Stimulated activated naive B cell treated with anti-CD40 and anti-IgM and Interleukin-4, amounts not matched to agents 10 μg/mL and 1 μg/mL and 100 μg/mL, for 72 hours (primary cell): Measurements from ENCODE around the gene HSF5.

Experiments used
- ATAC-seq, 2 donors: fragments of 150-1000 bp; cut with Tn5 transposase; replicated peaks; 2 replicates each; pipeline ENCODE4 v1.10.0; 2021; ENCODE audit warnings: moderate library complexity in 1 of 2
- DNase-seq: peaks from one replicate; pipeline ENCODE4 v3.0.0; 2021
- H3K27ac Mint-ChIP-seq: one replicate; pipeline ENCODE4 v1.8.0; 2022; ENCODE audit warnings: mild to moderate bottlenecking, mixed read lengths
- H3K27me3 Mint-ChIP-seq, 2 donors: one replicate each; pipeline ENCODE4 v1.8.0; 2022; ENCODE audit warnings: mixed read lengths in 2 of 2
- H3K36me3 Mint-ChIP-seq, 2 donors: one replicate each; pipeline ENCODE4 v1.8.0; 2022; ENCODE audit warnings: mixed read lengths in 2 of 2, mild to moderate bottlenecking in 1 of 2
- H3K4me1 Mint-ChIP-seq, 2 donors: one replicate each; pipeline ENCODE4 v1.8.0; 2022; ENCODE audit warnings: mixed read lengths in 2 of 2, mild to moderate bottlenecking in 1 of 2
- H3K4me3 Mint-ChIP-seq, 2 donors: one replicate each; pipeline ENCODE4 v1.8.0; 2022; ENCODE audit warnings: mild to moderate bottlenecking in 2 of 2, mixed read lengths in 2 of 2, moderate library complexity in 1 of 2
- H3K9me3 Mint-ChIP-seq, 2 donors: one replicate each; pipeline ENCODE4 v1.8.0; 2022; ENCODE audit warnings: mixed read lengths in 2 of 2, mild to moderate bottlenecking in 1 of 2

Gene HSF5, protein sequence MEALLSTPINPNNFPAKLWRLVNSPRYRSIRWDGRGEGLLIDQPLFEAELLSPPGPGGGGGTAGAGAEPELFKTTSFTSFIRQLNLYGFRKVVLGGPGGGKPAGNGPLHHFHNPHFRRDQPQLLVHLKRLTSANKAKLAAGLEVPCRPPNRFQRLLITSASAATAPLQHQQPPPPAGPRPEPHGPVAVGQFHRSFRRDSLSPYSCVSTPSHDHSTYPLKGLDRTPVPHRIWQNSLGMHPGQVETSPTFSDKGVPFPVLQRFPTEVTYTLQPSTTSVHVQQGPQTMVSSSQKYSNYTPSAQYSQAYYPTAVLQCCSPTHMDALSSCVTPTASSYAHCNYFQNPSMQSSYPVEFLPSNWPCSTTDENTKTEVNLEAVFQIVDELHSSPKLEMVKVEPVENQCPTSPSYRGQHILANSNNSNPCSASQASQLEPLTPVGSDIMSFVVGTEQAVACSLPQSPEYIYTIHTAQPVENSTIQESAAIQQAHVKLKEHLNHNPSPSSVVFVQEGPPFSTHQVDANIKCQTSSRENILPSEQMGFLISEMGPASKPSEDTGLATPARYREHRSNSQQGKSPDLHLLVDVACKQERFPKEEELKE

DNA sequence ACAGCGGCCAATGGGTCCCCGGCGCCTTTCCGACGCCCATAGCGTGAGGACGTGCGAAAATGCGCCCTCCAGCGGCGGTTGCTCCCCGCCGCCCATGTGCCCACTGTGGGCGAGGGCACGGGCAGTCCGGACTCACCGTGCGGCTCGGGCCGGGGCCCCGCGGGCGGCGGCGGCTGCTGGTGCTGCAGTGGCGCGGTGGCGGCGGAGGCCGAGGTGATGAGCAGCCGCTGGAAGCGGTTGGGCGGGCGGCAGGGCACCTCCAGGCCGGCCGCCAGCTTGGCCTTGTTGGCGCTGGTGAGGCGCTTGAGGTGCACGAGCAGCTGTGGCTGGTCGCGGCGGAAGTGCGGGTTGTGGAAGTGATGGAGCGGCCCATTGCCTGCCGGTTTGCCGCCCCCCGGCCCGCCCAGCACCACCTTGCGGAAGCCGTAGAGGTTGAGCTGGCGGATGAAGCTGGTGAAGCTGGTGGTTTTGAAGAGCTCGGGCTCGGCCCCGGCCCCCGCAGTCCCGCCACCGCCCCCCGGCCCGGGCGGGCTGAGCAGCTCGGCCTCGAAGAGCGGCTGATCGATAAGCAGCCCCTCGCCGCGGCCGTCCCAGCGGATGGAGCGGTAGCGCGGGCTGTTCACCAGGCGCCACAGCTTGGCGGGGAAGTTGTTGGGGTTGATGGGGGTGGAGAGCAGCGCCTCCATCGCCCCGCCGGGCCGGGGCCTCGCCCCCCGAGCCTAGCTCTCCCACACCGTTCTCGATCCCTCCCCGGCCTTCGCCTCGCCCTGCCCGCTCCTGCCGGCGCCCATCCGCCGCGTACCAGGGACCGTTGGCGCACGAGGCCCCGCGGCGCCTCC lies at the start of gene HSF5:
Gene HSF5, minus strand, starts transcription at position 820 of the 839 bp plus-strand sequence. Its CDS starts 134 bp downstream, at position 686.
- Mint-ChIP-seq H3K4me3 (peak within 1 kb of the TSS; percentile 78 to 81), H3K4me1 (peaks cover 11 to 29% of the 10 kb centered on the region in 2 donors), H3K27ac (peak within 1 kb of the TSS; percentile 77), H3K36me3 (peaks cover 37% of the 10 kb centered on the region in 2 donors), H3K27me3 (no peaks in the 10 kb centered on the region), H3K9me3 (no peaks in the 10 kb centered on the region)
- DNase-seq (peak; percentile 79), ATAC-seq (peak; percentile 91 to 94)

DNA sequence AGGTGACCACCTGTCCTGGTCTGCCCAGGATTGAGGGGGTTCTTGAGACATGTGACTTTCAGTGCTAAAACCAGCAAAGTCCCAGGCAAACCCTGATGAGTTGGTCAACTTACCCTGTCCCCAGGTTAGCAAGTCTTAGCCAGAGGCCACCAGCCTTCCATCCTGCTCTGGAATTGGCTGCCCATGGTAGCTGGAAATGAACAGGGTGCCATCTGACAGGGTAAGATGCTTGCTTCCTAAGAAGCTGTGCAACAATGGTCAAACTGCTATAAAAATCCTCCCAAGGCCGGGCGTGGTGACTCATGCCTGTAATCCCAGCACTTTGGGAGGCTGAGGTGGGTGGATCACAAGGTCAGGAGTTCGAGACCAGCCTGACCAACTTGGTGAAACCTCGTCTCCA lies 49.1 kb upstream of the HSF5 start:
- Mint-ChIP-seq H3K4me1 (peaks cover 3 to 6% of the 10 kb centered on the region in 2 donors), H3K36me3 (no peaks in the 10 kb centered on the region), H3K9me3 (no peaks in the 10 kb centered on the region), H3K27me3 (peaks cover 41 to 42% of the 10 kb centered on the region in 2 donors), H3K27ac (no peak overlapping the region), H3K4me3 (no peak overlapping the region)
- DNase-seq = no peak
- no peak for ATAC-seq

DNA sequence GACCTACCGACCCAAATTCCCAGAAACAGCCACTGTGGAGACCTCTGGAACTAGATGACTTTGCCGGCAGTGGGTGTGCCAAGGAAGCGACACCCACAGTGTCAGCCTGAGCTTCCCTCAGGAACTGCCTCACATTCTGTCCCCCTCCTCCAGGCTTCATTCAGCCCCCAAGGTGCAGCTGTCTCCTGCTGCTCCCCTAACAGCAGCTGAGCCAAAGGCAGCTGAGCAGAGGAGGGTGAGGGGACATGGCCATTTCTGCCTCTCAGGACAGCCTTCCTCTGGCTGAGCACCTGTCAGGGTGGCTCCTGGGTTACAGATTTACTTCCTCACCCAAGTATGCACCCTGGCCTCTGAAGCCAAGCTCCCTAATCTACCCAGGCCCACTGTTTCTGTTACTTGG lies 48.3 kb upstream of the HSF5 start:
- Mint-ChIP-seq H3K9me3 (no peaks in the 10 kb centered on the region), H3K4me3 (no peak overlapping the region), H3K4me1 (peaks cover 3 to 10% of the 10 kb centered on the region in 2 donors), H3K36me3 (no peaks in the 10 kb centered on the region), H3K27ac (no peak overlapping the region), H3K27me3 (peaks cover 43 to 44% of the 10 kb centered on the region in 2 donors)
- DNase-seq = no peak
- ATAC-seq = no peak

GRCh38 chr17:58535431-58535830 lies 47.2 kb upstream of the HSF5 start:
- no peak for ATAC-seq
- H3K27me3 Mint-ChIP-seq = peaks cover 43 to 44% of the 10 kb centered on the region in 2 donors

GRCh38 chr17:58534901-58535421 lies 46.8 kb upstream of the HSF5 start:
- H3K4me3 Mint-ChIP-seq = no peak overlapping the region
- H3K27ac Mint-ChIP-seq = no peak overlapping the region
- peaks cover 44% of the 10 kb centered on the region in 2 donors for H3K27me3 Mint-ChIP-seq
- H3K9me3 Mint-ChIP-seq = no peaks in the 10 kb centered on the region
- H3K36me3 Mint-ChIP-seq = no peaks in the 10 kb centered on the region
- peaks cover 3 to 10% of the 10 kb centered on the region in 2 donors for H3K4me1 Mint-ChIP-seq
- ATAC-seq (no peak), DNase-seq (no peak)

More at GRCh38 chr17:58535431-58535830, 47.2 kb upstream of the HSF5 start:
- H3K4me1 Mint-ChIP-seq = peaks cover 3 to 10% of the 10 kb centered on the region in 2 donors
- no peak overlapping the region for H3K27ac Mint-ChIP-seq
- H3K36me3 Mint-ChIP-seq = no peaks in the 10 kb centered on the region
- no peak overlapping the region for H3K4me3 Mint-ChIP-seq
- H3K9me3 Mint-ChIP-seq = no peaks in the 10 kb centered on the region
- DNase-seq = no peak

DNA sequence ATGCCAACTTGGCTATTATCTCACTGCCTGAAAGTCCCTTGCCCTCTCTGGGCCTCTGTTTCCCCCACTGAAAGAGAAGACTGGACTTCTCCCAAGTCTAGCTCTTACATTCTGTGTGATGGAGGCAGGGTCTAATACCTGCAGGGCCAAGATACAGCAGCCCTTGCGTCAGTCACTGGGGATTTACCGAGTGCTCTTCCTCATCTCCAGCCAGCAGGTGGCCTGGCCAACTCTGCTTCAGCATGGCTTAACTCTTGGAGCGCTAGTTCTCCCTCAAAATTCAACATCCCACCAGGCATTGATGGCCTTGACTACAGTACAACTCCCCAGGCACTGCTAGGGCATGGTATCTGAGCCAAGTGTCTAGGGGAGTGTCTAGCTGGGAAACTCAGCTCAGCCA lies 46.1 kb upstream of the HSF5 start:
- Mint-ChIP-seq H3K27ac (no peak overlapping the region), H3K36me3 (no peaks in the 10 kb centered on the region), H3K9me3 (no peaks in the 10 kb centered on the region), H3K4me3 (no peak overlapping the region), H3K27me3 (peaks cover 45 to 50% of the 10 kb centered on the region in 2 donors), H3K4me1 (peaks cover 3 to 10% of the 10 kb centered on the region in 2 donors)
- no peak for DNase-seq
- no peak for ATAC-seq

DNA sequence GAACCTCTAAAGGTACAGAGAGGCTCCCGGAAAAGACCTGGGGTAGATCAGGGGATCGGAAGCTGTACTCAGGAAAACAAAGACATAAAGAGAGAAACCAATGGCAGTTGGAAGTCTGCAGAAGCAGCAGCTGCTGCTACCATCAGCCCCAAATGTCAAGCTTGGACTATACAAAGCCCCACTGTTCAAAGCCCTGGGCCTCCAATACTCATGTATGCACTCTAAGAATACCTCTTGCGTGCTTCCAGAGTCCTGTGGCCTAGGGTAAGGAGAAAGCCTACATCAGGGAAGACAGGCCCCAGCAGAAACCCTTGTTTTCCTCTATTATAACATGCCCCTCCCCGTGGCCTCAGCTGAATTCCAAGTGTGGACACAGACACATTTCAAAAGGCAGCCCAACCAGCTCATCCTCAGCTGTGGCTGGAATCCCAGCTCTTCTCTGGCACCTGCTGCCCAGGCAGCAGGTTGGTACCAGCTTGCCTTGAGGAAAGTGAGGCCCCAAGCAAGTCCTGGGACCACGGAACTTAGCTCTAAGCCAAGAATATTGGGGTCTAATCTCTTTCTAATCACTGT lies 45.5 kb upstream of the HSF5 start:
- no peak for DNase-seq
- H3K27me3 Mint-ChIP-seq = peaks cover 42 to 56% of the 10 kb centered on the region in 2 donors
- no peak overlapping the region for H3K27ac Mint-ChIP-seq
- no peak for ATAC-seq
- peaks cover 3 to 10% of the 10 kb centered on the region in 2 donors for H3K4me1 Mint-ChIP-seq
- no peaks in the 10 kb centered on the region for H3K36me3 Mint-ChIP-seq
- no peaks in the 10 kb centered on the region for H3K9me3 Mint-ChIP-seq
- H3K4me3 Mint-ChIP-seq = no peak overlapping the region

DNA sequence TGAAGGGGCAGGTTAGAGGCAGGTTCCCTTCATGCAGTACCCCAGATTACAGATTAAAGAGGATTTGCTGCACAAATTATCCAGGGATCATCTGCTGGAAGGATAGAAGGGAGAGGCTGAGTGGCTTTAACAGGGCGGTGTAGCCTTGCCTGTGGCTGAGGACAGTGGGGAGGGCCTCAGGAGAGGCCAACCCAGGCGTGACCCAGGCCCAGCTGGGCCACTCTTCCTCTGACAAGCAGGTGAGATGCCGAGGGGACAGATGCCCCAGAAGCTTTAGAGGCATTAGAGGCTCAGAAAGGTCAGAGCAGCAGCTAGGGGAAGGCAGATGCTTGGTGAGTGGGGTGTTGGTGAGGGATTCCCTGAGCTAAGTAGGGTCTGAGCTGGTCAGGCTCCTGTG lies 44.3 kb upstream of the HSF5 start:
- no peaks in the 10 kb centered on the region for H3K36me3 Mint-ChIP-seq
- peaks cover 42 to 59% of the 10 kb centered on the region in 2 donors for H3K27me3 Mint-ChIP-seq
- DNase-seq (no peak), ATAC-seq (no peak)
- H3K4me3 Mint-ChIP-seq = peak overlapping the region; percentile 44 to 80
- peaks cover 5 to 10% of the 10 kb centered on the region in 2 donors for H3K4me1 Mint-ChIP-seq
- H3K9me3 Mint-ChIP-seq = no peaks in the 10 kb centered on the region
- H3K27ac Mint-ChIP-seq = no peak overlapping the region

- H3K9me3 Mint-ChIP-seq = no peaks in the 10 kb centered on the region
- H3K4me1 Mint-ChIP-seq = peaks cover 5 to 13% of the 10 kb centered on the region in 2 donors
- H3K36me3 Mint-ChIP-seq = no peaks in the 10 kb centered on the region
- ATAC-seq = peak; percentile 81 to 87
- H3K4me3 Mint-ChIP-seq = peak overlapping the region; percentile 44 to 80
- H3K27ac Mint-ChIP-seq = no peak overlapping the region
- peaks cover 42 to 65% of the 10 kb centered on the region in 2 donors for H3K27me3 Mint-ChIP-seq
- DNase-seq = peak; percentile 27
Measured at GRCh38 chr17:58531661-58532554, 43.7 kb upstream of the HSF5 start.

DNA sequence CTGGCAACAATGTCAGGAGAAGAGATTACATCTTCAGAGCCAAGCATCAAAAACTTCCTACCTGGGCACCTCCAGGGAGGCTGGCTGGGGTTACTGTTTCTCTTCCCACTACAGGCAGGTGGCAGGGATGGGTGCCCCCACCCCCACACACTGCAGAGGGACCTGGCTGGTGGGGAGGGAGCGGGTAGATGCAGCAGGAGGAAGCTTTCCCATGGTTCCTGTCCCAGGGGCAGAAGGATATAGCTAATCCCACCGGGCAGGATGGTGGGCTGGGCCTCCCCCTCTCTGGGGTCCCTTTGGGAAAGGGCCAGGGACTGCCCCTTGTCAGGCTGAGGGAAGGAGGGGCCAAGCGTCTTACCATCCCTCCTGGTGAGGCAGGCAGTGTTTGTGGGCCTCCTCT lies 42.9 kb upstream of the HSF5 start:
- Mint-ChIP-seq H3K27ac (no peak overlapping the region), H3K36me3 (no peaks in the 10 kb centered on the region), H3K9me3 (no peaks in the 10 kb centered on the region), H3K4me3 (peak overlapping the region; percentile 15 to 40), H3K4me1 (peaks cover 7 to 16% of the 10 kb centered on the region in 2 donors), H3K27me3 (peaks cover 38 to 61% of the 10 kb centered on the region in 2 donors)
- no peak for ATAC-seq
- no peak for DNase-seq

DNA sequence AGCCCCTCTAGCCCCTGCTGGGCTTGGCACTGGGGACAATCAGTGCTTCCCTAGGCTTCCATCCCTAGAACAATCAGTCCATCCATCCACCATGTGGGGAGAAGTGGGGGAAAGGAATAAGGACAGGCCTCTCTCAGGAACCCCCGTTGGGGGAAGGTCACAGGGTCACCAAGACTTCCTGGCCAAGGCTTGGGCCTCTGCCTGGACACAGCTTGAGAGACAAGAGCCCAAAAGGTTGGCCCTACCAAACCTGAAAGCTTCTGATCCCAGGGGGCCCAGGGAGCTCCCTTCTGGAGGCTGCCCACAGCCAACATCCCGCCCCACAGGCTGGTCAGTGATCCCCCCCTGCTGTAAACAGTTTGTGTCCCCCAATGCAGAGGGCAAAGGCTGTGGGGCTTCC lies 42.4 kb upstream of the HSF5 start:
- Mint-ChIP-seq H3K4me3 (peak overlapping the region; percentile 15 to 40), H3K9me3 (no peaks in the 10 kb centered on the region), H3K36me3 (no peaks in the 10 kb centered on the region), H3K4me1 (peaks cover 7 to 16% of the 10 kb centered on the region in 2 donors), H3K27me3 (peaks cover 33 to 56% of the 10 kb centered on the region in 2 donors), H3K27ac (no peak overlapping the region)
- no peak for DNase-seq
- no peak for ATAC-seq

DNA sequence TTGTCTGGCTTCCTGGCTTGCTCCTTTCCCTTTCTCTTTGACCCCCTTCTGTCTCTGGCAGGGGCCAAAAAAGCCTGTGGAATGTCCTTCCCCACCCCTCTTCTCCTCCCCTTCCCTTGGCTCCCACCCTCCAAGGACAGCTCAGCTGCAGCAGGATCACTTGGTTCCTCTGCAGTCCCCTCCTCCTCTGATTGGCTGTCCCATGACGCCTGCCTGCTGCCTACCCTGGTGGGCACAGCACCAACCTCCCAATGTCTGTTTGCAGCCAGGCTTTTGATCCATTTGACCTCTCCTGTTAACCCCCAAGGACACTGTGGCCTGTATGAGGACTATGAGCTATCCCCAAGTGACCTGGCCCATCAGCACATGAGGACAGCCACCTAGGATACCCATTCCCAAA lies 41.1 kb upstream of the HSF5 start:
- peaks cover 23 to 44% of the 10 kb centered on the region in 2 donors for H3K27me3 Mint-ChIP-seq
- ATAC-seq = no peak
- no peaks in the 10 kb centered on the region for H3K36me3 Mint-ChIP-seq

GRCh38 chr17:58528443-58528842 lies 40.2 kb upstream of the HSF5 start:
- H3K9me3 Mint-ChIP-seq = no peaks in the 10 kb centered on the region
- H3K4me1 Mint-ChIP-seq = peaks cover 7 to 16% of the 10 kb centered on the region in 2 donors
- ATAC-seq (no peak), DNase-seq (no peak)
- H3K36me3 Mint-ChIP-seq = no peaks in the 10 kb centered on the region
- no peak overlapping the region for H3K4me3 Mint-ChIP-seq
- no peak overlapping the region for H3K27ac Mint-ChIP-seq
- H3K27me3 Mint-ChIP-seq = peaks cover 22 to 37% of the 10 kb centered on the region in 2 donors

More for the DNA sequence above, 41.1 kb upstream of the HSF5 start:
- H3K4me3 Mint-ChIP-seq = no peak overlapping the region
- H3K27ac Mint-ChIP-seq = no peak overlapping the region
- H3K9me3 Mint-ChIP-seq = no peaks in the 10 kb centered on the region
- no peak for DNase-seq
- peaks cover 7 to 16% of the 10 kb centered on the region in 2 donors for H3K4me1 Mint-ChIP-seq
